Kidney (tissue), 14 donors: ENCODE measurements around the gene CMSS1. TPM values are rescaled to one million over a fixed set of nuclear protein-coding genes. Genes with fewer than 3 reads are reported as not detected.

ENCODE experiments used
- DNase-seq, 5 donors: peaks; one replicate each; pipeline ENCODE4 v3.0.0-alpha.2; 2013 to 2020
- FAIRE-seq: peaks from 2 replicates; lab custom pipeline; 2012; peaks lifted over from hg19 to GRCh38; lab: Jason Lieb, UNC
- H3K27ac ChIP-seq, 2 donors: one replicate each; pipeline ENCODE4 v1.7.0; 2013; ENCODE audit warnings: low read depth in 2 of 2, low read length in 2 of 2, inconsistent platforms in 1 of 2
- H3K27me3 ChIP-seq: one replicate; pipeline ENCODE4 v1.7.1; 2013; ENCODE audit warnings: low read length, inconsistent platforms; ENCODE audit not compliant: control insufficient read depth, insufficient read depth
- H3K36me3 ChIP-seq, 3 donors: one replicate each; pipeline versions ENCODE4 v1.7.0 to v1.7.1; 2013; ENCODE audit warnings: low read length in 3 of 3, control low read depth in 1 of 3, inconsistent platforms in 1 of 3; ENCODE audit not compliant: insufficient read depth in 3 of 3, control insufficient read depth in 2 of 3
- H3K4me1 ChIP-seq, 3 donors: one replicate each; pipeline versions ENCODE4 v1.7.0 to v1.7.1; 2013; ENCODE audit warnings: low read length in 3 of 3, inconsistent platforms in 1 of 3, low read depth in 1 of 3; ENCODE audit not compliant: control insufficient read depth in 2 of 3, insufficient read depth in 2 of 3
- H3K4me3 ChIP-seq, 3 donors: one replicate each; pipeline versions ENCODE4 v1.7.0 to v1.8.1; 2013; ENCODE audit warnings: low read length in 3 of 3, control low read depth in 1 of 3, inconsistent platforms in 1 of 3
- H3K9ac ChIP-seq, 3 donors: one replicate each; pipeline versions ENCODE4 v1.7.0 to v1.7.1; 2013; ENCODE audit warnings: low read length in 3 of 3, control low read depth in 1 of 3, inconsistent platforms in 1 of 3
- H3K9me3 ChIP-seq, 3 donors: one replicate each; pipeline versions ENCODE4 v1.7.0 to v1.7.1; 2013; ENCODE audit warnings: low read length in 3 of 3, control low read depth in 1 of 3, inconsistent platforms in 1 of 3; ENCODE audit not compliant: control insufficient read depth in 2 of 3, insufficient read depth in 1 of 3
- CTCF ChIP-seq: IDR thresholded peaks from 3 replicates; pipeline ENCODE4 v1.5.1; 2012; ENCODE audit warnings: mild to moderate bottlenecking, moderate library complexity, borderline replicate concordance; ENCODE audit not compliant: insufficient read depth; ENCODE audit errors: extremely low read depth
- intact Hi-C: fragments of 100-400 bp; cut with DNase I; formaldehyde crosslinking; loops from one replicate; pipeline ENCODE4 v1.11.1; 2022
- polyA plus RNA-seq: library from polyadenylated mRNA; stranded (reverse); fragments of 350-450 nt; fragmentation: Illumina TruSeq; extraction: RNeasy Lipid Tissue Mini Kit (QIAGEN cat#74804); gene quantifications from one replicate; pipeline ENCODE4 v1.2.3, GENCODE V29; 2014; ENCODE audit warnings: low read depth, low replicate concordance; ENCODE audit not compliant: insufficient read depth
- total RNA-seq: library from RNA; stranded (reverse); fragmentation: NEBNext Ultra II Directional; extraction: Animal tissue kit (Norgen Biotek cat#: 25700); gene quantifications from one replicate; pipeline ENCODE4 v1.2.1, GENCODE V29; 2021
- donor health status: control.
- donor health status: control.
- donor health status: control.
- donor health status: control.
- donor health status: control.
- donor health status: DM: yes; HTN: yes; CAD: no.
- donor health status: Normal renal cell carcinoma (clear cell type).

CMSS1 gene
- total and polyA plus RNA-seq, 2 donors from 2014 or later = 26.4 to 27.0 TPM

GRCh38 chr3:99972380-99973104 lies 154.9 kb downstream of the CMSS1 start:
- Histone ChIP-seq H3K9me3 (no peaks in the 10 kb centered on the region), H3K27ac (no peak overlapping the region), H3K4me3 (no peak overlapping the region), H3K27me3 (no peaks in the 10 kb centered on the region), H3K36me3 (no peaks in the 10 kb centered on the region), H3K9ac (no peak overlapping the region), H3K4me1 (no peaks in the 10 kb centered on the region)
- intact Hi-C loops = no loop called here
- DNase-seq (peak in 1 of 5 donors; percentile 53), FAIRE-seq (no peak)
- no peak for TF ChIP-seq CTCF

GRCh38 chr3:99974989-99975388 lies 157.3 kb downstream of the CMSS1 start:
- Histone ChIP-seq H3K36me3 (no peaks in the 10 kb centered on the region), H3K27ac (no peak overlapping the region), H3K9ac (no peak overlapping the region), H3K4me1 (no peaks in the 10 kb centered on the region), H3K27me3 (no peaks in the 10 kb centered on the region), H3K9me3 (no peaks in the 10 kb centered on the region), H3K4me3 (no peak overlapping the region)
- no peak for DNase-seq
- TF ChIP-seq CTCF = no peak
- no peak for FAIRE-seq
- intact Hi-C loops = no loop called here

GRCh38 chr3:99976584-99976983 lies 158.9 kb downstream of the CMSS1 start:
- H3K4me1 ChIP-seq = no peaks in the 10 kb centered on the region
- no peaks in the 10 kb centered on the region for H3K9me3 ChIP-seq
- no peak overlapping the region for H3K9ac ChIP-seq
- H3K27me3 ChIP-seq = no peaks in the 10 kb centered on the region
- no peak for TF ChIP-seq CTCF
- intact Hi-C loops = no loop called here
- no peak overlapping the region for H3K27ac ChIP-seq
- no peak for FAIRE-seq
- H3K36me3 ChIP-seq = no peaks in the 10 kb centered on the region
- no peak for DNase-seq
- H3K4me3 ChIP-seq = no peak overlapping the region
